ENCODE results near the gene MSI1.

The MSI1 gene

GRCh38 chr12:120367924-120368788, 808 bp downstream of the MSI1 start:
- Mint-ChIP-seq H3K36me3 (no peaks in the 10 kb centered on the region), H3K9me3 (no peaks in the 10 kb centered on the region), H3K4me3 (peak overlapping the region; percentile 31), H3K4me1 (peaks cover 17% of the 10 kb centered on the region), H3K27ac (no peak overlapping the region), H3K27me3 (peaks cover 85% of the 10 kb centered on the region)
- no peak for DNase-seq
- CTCF ChIA-PET = interaction anchor here (0.9 to 2.9 kb wide), 8 partner anchors 11 to 84 kb away, joined by 3 to 11 read pairs (median 4); no protein-coding TSS in a partner anchor

GRCh38 chr12:120367233-120367923, 1.6 kb downstream of the MSI1 start:
- Mint-ChIP-seq H3K36me3 (no peaks in the 10 kb centered on the region), H3K9me3 (no peaks in the 10 kb centered on the region), H3K27ac (no peak overlapping the region), H3K27me3 (peaks cover 89% of the 10 kb centered on the region), H3K4me1 (peaks cover 17% of the 10 kb centered on the region), H3K4me3 (peak overlapping the region; percentile 24)
- DNase-seq = no peak
- CTCF ChIA-PET = interaction anchor here (0.5 to 2.9 kb wide), 21 partner anchors 9 to 492 kb away, joined by 3 to 12 read pairs (median 4); no protein-coding TSS in a partner anchor

GRCh38 chr12:120366845-120367232, 2.1 kb downstream of the MSI1 start:
- DNase-seq = no peak
- Mint-ChIP-seq H3K9me3 (no peaks in the 10 kb centered on the region), H3K4me3 (no peak overlapping the region), H3K27ac (no peak overlapping the region), H3K36me3 (no peaks in the 10 kb centered on the region), H3K27me3 (peaks cover 90% of the 10 kb centered on the region), H3K4me1 (peaks cover 20% of the 10 kb centered on the region)
- CTCF ChIA-PET = interaction anchor here (0.5 to 2.9 kb wide), 18 partner anchors 9 to 492 kb away, joined by 3 to 12 read pairs (median 4); no protein-coding TSS in a partner anchor

DNA sequence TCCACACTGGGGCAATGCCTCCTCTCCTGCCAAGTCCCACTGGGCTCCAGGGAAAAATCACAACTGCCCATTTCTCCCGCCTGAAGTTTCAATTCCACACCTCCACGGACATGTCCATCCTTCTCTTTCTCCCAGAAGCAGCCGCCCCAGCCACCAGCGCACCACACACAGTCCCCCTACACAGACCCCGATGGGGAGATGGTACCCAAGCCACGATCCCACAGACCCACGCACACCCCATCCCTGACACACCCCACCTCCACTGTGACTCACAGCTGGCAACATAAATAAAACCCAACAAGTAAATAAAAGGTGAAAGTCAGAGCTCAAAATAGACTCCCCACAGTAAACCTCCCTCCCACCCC, 2.6 kb downstream of the MSI1 start:
- Mint-ChIP-seq H3K27me3 (peaks cover 90% of the 10 kb centered on the region), H3K9me3 (no peaks in the 10 kb centered on the region), H3K4me3 (no peak overlapping the region), H3K4me1 (peaks cover 20% of the 10 kb centered on the region), H3K27ac (no peak overlapping the region), H3K36me3 (no peaks in the 10 kb centered on the region)
- CTCF ChIA-PET = interaction anchor here (0.9 to 2.9 kb wide), 8 partner anchors 9 to 284 kb away, joined by 3 to 12 read pairs (median 4); no protein-coding TSS in a partner anchor
- DNase-seq = no peak

GRCh38 chr12:120365675-120366340, 3.2 kb downstream of the MSI1 start:
- DNase-seq = no peak
- Mint-ChIP-seq H3K27me3 (peaks cover 90% of the 10 kb centered on the region), H3K9me3 (no peaks in the 10 kb centered on the region)

DNA sequence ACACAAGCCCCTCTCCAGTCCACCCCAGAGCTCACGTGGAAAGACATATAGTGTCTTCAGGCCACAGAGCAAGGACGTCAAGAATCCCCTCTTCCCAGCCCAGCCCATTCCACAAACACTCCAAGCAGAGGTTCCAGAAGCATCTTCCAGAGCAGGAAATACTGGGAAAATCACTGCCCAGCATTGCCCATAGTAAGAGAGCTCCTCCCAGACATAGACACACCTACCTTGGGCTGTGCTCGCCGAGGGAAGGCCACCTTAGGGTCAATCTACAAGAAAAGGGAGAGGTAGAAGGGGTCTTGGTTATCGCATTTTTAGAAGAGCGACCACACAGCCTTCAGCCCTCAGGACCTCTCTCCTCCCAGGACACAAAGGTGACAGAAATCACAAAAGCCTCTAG, 4.5 kb downstream of the MSI1 start:
- no peaks in the 10 kb centered on the region for H3K9me3 Mint-ChIP-seq
- no peak for DNase-seq
- no peak overlapping the region for H3K4me3 Mint-ChIP-seq
- CTCF ChIA-PET = interaction anchor here (0.5 kb wide), 1 partner anchor 66 kb away, joined by 3 read pairs; no protein-coding TSS in a partner anchor
- H3K27ac Mint-ChIP-seq = no peak overlapping the region
- peaks cover 90% of the 10 kb centered on the region for H3K27me3 Mint-ChIP-seq
- no peaks in the 10 kb centered on the region for H3K36me3 Mint-ChIP-seq
- peaks cover 9% of the 10 kb centered on the region for H3K4me1 Mint-ChIP-seq

More at GRCh38 chr12:120365675-120366340, 3.2 kb downstream of the MSI1 start:
- H3K4me1 Mint-ChIP-seq = peaks cover 20% of the 10 kb centered on the region
- CTCF ChIA-PET = interaction anchor here (1.1 to 2.9 kb wide), 4 partner anchors 9 to 87 kb away, joined by 3 to 12 read pairs (median 8); no protein-coding TSS in a partner anchor
- H3K27ac Mint-ChIP-seq = no peak overlapping the region
- no peak overlapping the region for H3K4me3 Mint-ChIP-seq
- H3K36me3 Mint-ChIP-seq = no peaks in the 10 kb centered on the region

DNA sequence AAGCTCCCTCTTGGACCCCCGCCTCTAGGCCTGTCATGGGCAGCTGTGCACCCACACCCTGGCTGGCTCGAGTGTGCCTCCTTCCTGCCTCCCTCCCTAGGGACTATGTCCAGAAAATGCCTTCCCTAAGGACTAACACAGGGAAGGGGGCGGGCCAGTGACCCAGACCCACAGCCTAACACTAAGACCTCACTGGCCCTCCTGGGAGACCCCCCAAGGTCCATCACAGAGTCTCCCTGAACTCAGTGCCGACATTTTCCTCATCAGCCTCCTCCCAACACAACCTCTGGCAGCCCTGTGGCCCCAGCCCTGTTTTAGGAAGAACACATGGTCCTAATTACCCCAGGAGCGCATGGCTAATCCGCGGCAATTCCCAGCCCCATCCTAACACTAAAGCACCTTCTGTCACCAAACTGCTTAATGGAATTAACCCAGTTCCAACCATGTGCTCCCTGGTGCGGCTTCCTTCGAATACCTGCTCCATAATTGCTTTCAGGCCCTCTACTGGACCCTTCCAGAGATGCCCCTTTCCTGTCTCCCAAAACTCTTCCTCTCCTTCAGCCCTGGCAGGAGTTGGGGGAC, 5.6 kb downstream of the MSI1 start:
- CTCF ChIA-PET = interaction anchor here (1.1 kb wide), 1 partner anchor 66 kb away, joined by 3 read pairs; no protein-coding TSS in a partner anchor
- no peaks in the 10 kb centered on the region for H3K9me3 Mint-ChIP-seq
- H3K4me1 Mint-ChIP-seq = peaks cover 8% of the 10 kb centered on the region
- H3K27me3 Mint-ChIP-seq = peaks cover 94% of the 10 kb centered on the region
- no peak for DNase-seq
- no peaks in the 10 kb centered on the region for H3K36me3 Mint-ChIP-seq
- no peak overlapping the region for H3K27ac Mint-ChIP-seq
- no peak overlapping the region for H3K4me3 Mint-ChIP-seq

- H3K27ac Mint-ChIP-seq = no peak overlapping the region
- H3K36me3 Mint-ChIP-seq = no peaks in the 10 kb centered on the region
- peaks cover 5% of the 10 kb centered on the region for H3K4me1 Mint-ChIP-seq
- H3K9me3 Mint-ChIP-seq = no peaks in the 10 kb centered on the region
- CTCF ChIA-PET = interaction anchor here (0.6 to 1.1 kb wide), 2 partner anchors 61 to 67 kb away, joined by 3 to 5 read pairs; no protein-coding TSS in a partner anchor
- H3K27me3 Mint-ChIP-seq = peaks cover 91% of the 10 kb centered on the region
- no peak overlapping the region for H3K4me3 Mint-ChIP-seq
- no peak for DNase-seq
Measured at GRCh38 chr12:120362516-120363273, 6.3 kb downstream of the MSI1 start.

DNA sequence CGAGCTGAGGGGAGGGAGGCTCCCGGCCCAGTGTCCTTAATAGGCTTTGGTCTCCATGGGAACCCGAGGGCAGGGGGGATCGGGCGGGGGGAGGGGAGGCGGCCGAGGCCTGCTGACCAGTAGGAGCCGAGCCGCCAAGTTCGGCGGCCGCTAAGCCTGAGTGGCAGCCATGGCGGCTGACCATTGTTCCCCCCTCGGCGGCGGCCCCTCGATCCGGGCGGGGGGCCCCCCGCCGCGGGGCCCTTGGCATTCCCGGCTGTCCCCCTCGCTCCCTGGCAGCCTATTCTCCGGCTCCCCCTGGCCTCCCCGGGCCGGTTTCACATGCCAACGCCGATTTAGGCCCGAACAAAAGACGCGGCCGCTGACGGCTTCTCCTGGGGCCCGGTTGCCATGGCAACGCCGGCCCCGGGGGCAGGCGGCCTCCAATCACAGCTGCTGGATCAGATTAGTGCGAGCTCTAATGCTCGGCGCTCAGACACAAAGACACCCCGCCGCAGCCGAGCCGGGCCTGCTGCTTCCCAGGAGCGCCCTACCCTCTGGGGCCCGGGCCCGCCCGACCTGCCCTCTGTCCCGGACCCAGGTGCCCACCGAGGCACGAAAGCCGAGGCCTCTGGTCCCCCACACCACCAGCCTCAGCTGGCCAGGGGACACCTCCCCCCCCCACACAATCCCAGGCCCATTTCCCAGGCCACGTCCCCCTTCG, 7.3 kb downstream of the MSI1 start:
- Mint-ChIP-seq H3K36me3 (no peaks in the 10 kb centered on the region), H3K4me1 (peaks cover 3% of the 10 kb centered on the region), H3K4me3 (no peak overlapping the region), H3K27ac (no peak overlapping the region), H3K27me3 (peaks cover 89% of the 10 kb centered on the region), H3K9me3 (no peaks in the 10 kb centered on the region)
- CTCF ChIA-PET = interaction anchor here (0.8 kb wide), 1 partner anchor 74 kb away, joined by 3 read pairs; no protein-coding TSS in a partner anchor
- DNase-seq = peak; percentile 34

DNA sequence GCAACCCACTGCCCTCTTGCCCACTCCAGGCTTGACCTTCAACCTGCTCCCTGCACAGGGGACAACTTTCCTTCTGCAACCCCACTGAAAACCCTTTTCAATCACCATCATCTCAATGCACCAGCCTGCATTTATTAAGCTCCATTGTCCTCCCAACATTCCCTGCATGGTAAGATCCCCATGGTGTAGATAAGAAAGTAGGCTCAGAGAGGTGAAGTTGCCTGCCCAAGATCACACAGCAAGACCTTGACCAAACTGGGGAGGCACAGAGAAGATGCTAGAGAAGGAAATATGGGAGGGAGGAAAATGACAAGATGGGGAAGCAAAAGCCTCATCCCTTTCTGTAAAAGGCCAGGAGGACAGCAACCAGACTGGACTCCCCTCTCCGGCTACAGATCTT, 9.8 kb downstream of the MSI1 start:
- Mint-ChIP-seq H3K36me3 (no peaks in the 10 kb centered on the region), H3K27ac (no peak overlapping the region), H3K4me1 (peaks cover 3% of the 10 kb centered on the region), H3K9me3 (no peaks in the 10 kb centered on the region), H3K27me3 (peaks cover 74% of the 10 kb centered on the region), H3K4me3 (no peak overlapping the region)
- CTCF ChIA-PET = interaction anchor here (0.6 to 0.8 kb wide), 2 partner anchors 70 to 77 kb away, joined by 3 read pairs; no protein-coding TSS in a partner anchor
- DNase-seq = no peak

DNA sequence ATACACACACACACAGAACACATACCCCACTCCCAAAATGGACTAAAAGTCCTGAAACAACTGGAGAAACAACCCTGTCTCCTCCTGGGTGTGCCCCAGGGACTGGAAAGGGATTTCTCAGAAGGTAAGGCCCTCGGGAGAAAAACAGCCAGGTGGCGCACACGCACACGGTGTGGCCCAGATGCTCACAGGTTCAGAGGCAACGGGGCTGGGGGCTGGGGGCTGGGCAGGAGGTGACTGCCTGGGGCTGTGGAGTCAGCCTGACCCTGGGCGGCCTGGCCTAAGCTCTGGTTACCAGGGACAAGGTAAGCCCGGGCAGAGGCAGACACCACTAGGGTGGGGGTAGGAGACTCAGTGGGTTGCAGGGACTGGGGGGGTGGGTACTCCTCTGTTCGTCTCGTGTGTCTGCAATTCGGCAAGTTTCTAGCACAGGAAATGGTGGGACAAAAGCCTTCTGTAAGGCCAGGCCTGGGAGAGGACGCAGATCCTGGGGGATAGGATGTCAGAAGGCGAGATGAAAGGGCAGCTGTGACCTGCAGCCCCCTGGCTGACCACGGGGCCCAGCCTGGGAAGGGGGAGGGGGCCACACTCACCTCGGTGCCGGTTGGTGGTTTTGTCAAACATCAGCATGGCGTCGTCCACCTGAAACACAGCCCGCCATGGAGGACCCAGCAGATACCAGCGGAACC, 10.4 kb downstream of the MSI1 start:
- Mint-ChIP-seq H3K9me3 (no peaks in the 10 kb centered on the region), H3K36me3 (no peaks in the 10 kb centered on the region), H3K27ac (no peak overlapping the region), H3K27me3 (peaks cover 68% of the 10 kb centered on the region), H3K4me3 (no peak overlapping the region), H3K4me1 (peaks cover 3% of the 10 kb centered on the region)
- CTCF ChIA-PET = interaction anchor here (0.6 to 1.5 kb wide), 3 partner anchors 68 to 77 kb away, joined by 3 to 5 read pairs (median 3); no protein-coding TSS in a partner anchor
- DNase-seq = no peak

DNA sequence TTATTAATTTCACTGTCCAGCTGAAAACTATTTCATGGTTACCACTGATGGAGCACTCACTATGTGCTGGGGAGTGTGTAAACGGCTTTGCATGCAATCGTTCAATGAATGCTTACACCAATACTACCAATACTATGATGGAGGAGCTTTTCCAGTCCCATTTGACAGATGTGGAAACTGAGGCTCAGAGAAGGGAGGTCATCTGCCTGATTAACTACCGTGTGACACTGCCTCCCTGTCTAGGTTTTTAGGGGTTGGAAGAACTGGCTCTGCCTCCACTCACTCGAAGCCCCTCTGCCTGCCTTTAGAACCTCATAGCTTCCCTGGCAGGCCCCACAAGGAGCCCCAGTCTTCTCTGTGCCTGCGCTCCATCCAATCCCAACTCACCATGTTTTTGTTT, 11.9 kb downstream of the MSI1 start:
- Mint-ChIP-seq H3K9me3 (no peaks in the 10 kb centered on the region), H3K4me3 (no peak overlapping the region), H3K4me1 (peaks cover under 1% of the 10 kb centered on the region), H3K27me3 (peaks cover 53% of the 10 kb centered on the region), H3K27ac (no peak overlapping the region), H3K36me3 (no peaks in the 10 kb centered on the region)
- DNase-seq = no peak
- CTCF ChIA-PET = interaction anchor here (0.6 to 1.6 kb wide), 15 partner anchors 10 to 739 kb away, joined by 3 to 19 read pairs (median 5); no protein-coding TSS in a partner anchor
